H1 (cell line): Measurements from ENCODE around the gene ARHGAP12. TPM values are rescaled to one million over a fixed set of nuclear protein-coding genes. Genes with fewer than 3 reads are reported as not detected.

ENCODE experiments used
- CTCF ChIA-PET: fragments of 300-600 bp; sonication (Branson Sonifier 250); formaldehyde crosslinking; loops from one replicate; lab custom pipeline; 2021; ENCODE audit not compliant: partially characterized antibody; lab: Charles Lee
- POLR2A ChIA-PET: fragments of 300-600 bp; sonication (Branson Sonifier 250); formaldehyde crosslinking; loops from one replicate; lab custom pipeline; 2021; ENCODE audit warnings: inconsistent platforms; ENCODE audit not compliant: partially characterized antibody; lab: Charles Lee
- DNase-seq, 2 experiments: peaks; one replicate each; pipeline versions ENCODE4 v3.0.0 to v3.0.0-alpha.2; 2010 to 2022; ENCODE audit warnings: low spot score in 2 of 2, low read depth in 1 of 2, mixed read lengths in 1 of 2
- FAIRE-seq: peaks from 2 replicates; lab custom pipeline; 2011; peaks lifted over from hg19 to GRCh38; lab: Jason Lieb, UNC
- H2AFZ ChIP-seq: 2 replicates; pipeline ENCODE4 v1.8.1; 2012; ENCODE audit warnings: low read length, inconsistent platforms
- H2AK5ac ChIP-seq: 2 replicates; pipeline ENCODE4 v1.6.1; 2013; ENCODE audit warnings: low read depth, low read length
- H2BK120ac ChIP-seq: replicated peaks from 2 replicates; pipeline ENCODE3; 2013; ENCODE audit warnings: low read depth, low read length, inconsistent platforms
- H2BK12ac ChIP-seq: 2 replicates; pipeline ENCODE4 v1.6.1; 2013; ENCODE audit warnings: low read depth, low read length
- H2BK15ac ChIP-seq: 2 replicates; pipeline ENCODE4 v1.6.1; 2013; ENCODE audit warnings: low read length
- H2BK20ac ChIP-seq: 2 replicates; pipeline ENCODE4 v1.6.1; 2013; ENCODE audit warnings: low read length
- H2BK5ac ChIP-seq: 2 replicates; pipeline ENCODE4 v1.6.1; 2013; ENCODE audit warnings: low read depth, low read length
- H3K14ac ChIP-seq: 2 replicates; pipeline ENCODE4 v1.6.1; 2013; ENCODE audit warnings: inconsistent platforms; ENCODE audit not compliant: insufficient read length
- H3K18ac ChIP-seq: 2 replicates; pipeline ENCODE4 v1.6.1; 2013; ENCODE audit warnings: low read length; ENCODE audit errors: extremely low read depth
- H3K23ac ChIP-seq: 2 replicates; pipeline ENCODE4 v1.6.1; 2013; ENCODE audit warnings: inconsistent platforms; ENCODE audit not compliant: insufficient read length
- H3K23me2 ChIP-seq: 2 replicates; pipeline ENCODE4 v1.6.1; 2013; ENCODE audit warnings: low read depth, low read length
- H3K27ac ChIP-seq: 2 replicates; pipeline ENCODE4 v1.6.1; 2011; ENCODE audit warnings: low read depth, low read length, inconsistent platforms
- H3K27me3 ChIP-seq, 4 experiments: replicated peaks in 1 of 4; 1 replicate in 1 of 4; 2 replicates in 3 of 4; pipeline versions ENCODE4 v1.6.1 to v1.8.1; 2011 to 2013; ENCODE audit warnings: low read length in 3 of 4, mild to moderate bottlenecking in 3 of 4, inconsistent platforms in 2 of 4, mixed read lengths in 2 of 4, moderate library complexity in 1 of 4; ENCODE audit not compliant: control insufficient read depth in 3 of 4, insufficient read depth in 3 of 4; ENCODE audit errors: extremely low read depth in 1 of 4
- H3K36me3 ChIP-seq, 4 experiments: 2 replicates each; pipeline versions ENCODE4 v1.6.1 to v1.8.1; 2011 to 2013; ENCODE audit warnings: mild to moderate bottlenecking in 4 of 4, low read length in 3 of 4, moderate library complexity in 2 of 4, control low read depth in 1 of 4, inconsistent platforms in 1 of 4; ENCODE audit not compliant: insufficient read depth in 4 of 4, control insufficient read depth in 2 of 4
- H3K4ac ChIP-seq: replicated peaks from 2 replicates; pipeline ENCODE3; 2013; ENCODE audit warnings: low read length, low read depth, mixed read lengths, inconsistent platforms; ENCODE audit not compliant: insufficient read length
- H3K4me1 ChIP-seq, 4 experiments: replicated peaks in 1 of 4; 1 replicate in 1 of 4; 2 replicates in 3 of 4; pipeline versions ENCODE4 v1.6.1 to v1.8.1; 2011 to 2013; ENCODE audit warnings: low read length in 3 of 4, inconsistent platforms in 2 of 4, mixed read lengths in 1 of 4; ENCODE audit not compliant: insufficient read depth in 4 of 4, control insufficient read depth in 3 of 4
- H3K4me2 ChIP-seq, 2 experiments: 2 replicates each; pipeline versions ENCODE4 v1.6.1 to v1.8.1; 2011 to 2013; ENCODE audit warnings: low read depth in 2 of 2, low read length in 2 of 2, control low read depth in 1 of 2, inconsistent platforms in 1 of 2, mild to moderate bottlenecking in 1 of 2; ENCODE audit not compliant: insufficient read depth in 1 of 2
- H3K4me3 ChIP-seq, 4 experiments: fragments of 200-600, 300-600 bp in 1 of 4; sonication (generic), shearing (Covaris generic), sonication (Bioruptor Twin) in 1 of 4; 2 replicates each; pipeline versions ENCODE4 v1.5.1 to v1.8.1; 2011 to 2016; ENCODE audit warnings: low read length in 4 of 4, low read depth in 3 of 4, control low read depth in 2 of 4, inconsistent platforms in 2 of 4, mild to moderate bottlenecking in 2 of 4, mixed read lengths in 1 of 4, moderate library complexity in 1 of 4; ENCODE audit not compliant: insufficient read depth in 2 of 4; ENCODE audit errors: extremely low read depth in 1 of 4
- H3K56ac ChIP-seq: replicated peaks from 2 replicates; pipeline ENCODE3; 2013; ENCODE audit warnings: low read depth, mild to moderate bottlenecking, mixed read lengths, low read length, inconsistent platforms; ENCODE audit not compliant: insufficient read length
- H3K79me1 ChIP-seq: 2 replicates; pipeline ENCODE4 v1.6.1; 2013; ENCODE audit warnings: low read depth, low read length, control low read depth
- H3K79me2 ChIP-seq, 2 experiments: 2 replicates each; pipeline versions ENCODE4 v1.6.1 to v1.8.1; 2012 to 2013; ENCODE audit warnings: low read length in 2 of 2, mild to moderate bottlenecking in 2 of 2, inconsistent platforms in 1 of 2; ENCODE audit not compliant: insufficient read depth in 2 of 2, control insufficient read depth in 1 of 2
- H3K9ac ChIP-seq, 4 experiments: replicated peaks in 1 of 4; 1 replicate in 1 of 4; 2 replicates in 3 of 4; pipeline versions ENCODE4 v1.6.1 to v1.8.1; 2011 to 2013; ENCODE audit warnings: low read depth in 3 of 4, low read length in 3 of 4, control low read depth in 2 of 4, mild to moderate bottlenecking in 2 of 4, moderate library complexity in 2 of 4, inconsistent platforms in 1 of 4; ENCODE audit errors: extremely low read depth in 1 of 4
- H3K9me3 ChIP-seq, 2 experiments: 2 replicates each; pipeline versions ENCODE4 v1.6.1 to v1.8.1; 2012 to 2013; ENCODE audit warnings: mild to moderate bottlenecking in 2 of 2, moderate library complexity in 2 of 2, control low read depth in 1 of 2, inconsistent platforms in 1 of 2, low read depth in 1 of 2, low read length in 1 of 2, mixed read lengths in 1 of 2; ENCODE audit not compliant: insufficient read depth in 2 of 2
- H4K20me1 ChIP-seq, 2 experiments: replicated peaks in 1 of 2; 2 replicates each; pipeline versions ENCODE3 to v1.8.1; 2011 to 2013; ENCODE audit warnings: inconsistent platforms in 2 of 2, low read length in 2 of 2, mild to moderate bottlenecking in 1 of 2; ENCODE audit not compliant: insufficient read depth in 2 of 2, control insufficient read depth in 1 of 2
- H4K5ac ChIP-seq: 2 replicates; pipeline ENCODE4 v1.6.1; 2013; ENCODE audit warnings: low read length, low read depth, mixed read lengths, inconsistent platforms; ENCODE audit not compliant: insufficient read length
- H4K8ac ChIP-seq: 2 replicates; pipeline ENCODE4 v1.8.0; 2013; ENCODE audit warnings: mild to moderate bottlenecking, moderate library complexity, low read length, inconsistent platforms; ENCODE audit not compliant: insufficient read depth; ENCODE audit errors: extremely low read depth
- H4K91ac ChIP-seq: replicated peaks from 2 replicates; pipeline ENCODE3; 2013; ENCODE audit warnings: low read length, mixed read lengths, inconsistent platforms; ENCODE audit not compliant: insufficient read length
- PHF8 ChIP-seq: fragments of 200-600 bp; sonication (generic); conservative IDR thresholded peaks from 2 replicates; pipeline ENCODE4 v1.7.1; 2012; ENCODE audit warnings: low read depth, mild to moderate bottlenecking, inconsistent platforms, low read length, moderate library complexity
- TEAD4 ChIP-seq: IDR thresholded peaks from 2 replicates; pipeline ENCODE4 v1.6.1; 2012; ENCODE audit warnings: low read depth, low read length, inconsistent platforms, mixed read lengths
- polyA plus RNA-seq, 7 experiments: library from polyadenylated mRNA; depleted of rRNA in 3 of 7; stranded (reverse) in 5 of 7; unstranded in 2 of 7; fragments of >200 nt in 5 of 7; fragments of 200-250 nt in 2 of 7; gene quantifications; 1 replicate in 5 of 7; 2 replicates in 1 of 7; 4 replicates in 1 of 7; pipeline versions ENCODE4 v1.2.1 to v1.2.3, GENCODE V29; 2011 to 2013; ENCODE audit warnings: missing spikeins in 2 of 7, mixed read lengths in 2 of 7
- total RNA-seq: library from RNA; stranded (reverse); fragmentation: NEBNext Ultra II Directional; extraction: Animal tissue kit (Norgen Biotek cat#: 25700); gene quantifications from 2 replicates; pipeline ENCODE4 v1.2.1, GENCODE V29; 2021

The ARHGAP12 gene
- total and polyA plus RNA-seq, 2 of the 8 experiments (the other 6 are each of a cell fraction or from before 2014, with no cell fraction given), result 10.1 to 39.0 TPM

GRCh38 chr10:31932838-31933237 is 4.2 kb upstream of the ARHGAP12 start:
- no peak overlapping the region for H2BK5ac ChIP-seq
- peaks cover 4% of the 10 kb centered on the region; the same call in 1 of the 2 replicates for H3K23me2 ChIP-seq
- no peaks in the 10 kb centered on the region for H3K27me3 ChIP-seq
- H3K79me1 ChIP-seq, result no peaks in the 10 kb centered on the region
- H3K4me1 ChIP-seq, result peaks cover 0 to 5% (median 0%) of the 10 kb centered on the region in 4 experiments; a peak in 2 of 7 replicates
- H2BK15ac ChIP-seq, result no peak overlapping the region
- H3K56ac ChIP-seq, result no peak overlapping the region
- H4K8ac ChIP-seq, result no peak overlapping the region
- H3K18ac ChIP-seq, result no peak overlapping the region
- no peak overlapping the region for H4K5ac ChIP-seq
- no peak for FAIRE-seq
- peaks cover 0 to 2% of the 10 kb centered on the region in 2 experiments; a peak in 2 of 4 replicates for H3K79me2 ChIP-seq
- no peak overlapping the region for H3K14ac ChIP-seq
- H3K4me3 ChIP-seq, result no peak overlapping the region
- no peaks in the 10 kb centered on the region for H3K9me3 ChIP-seq
- no peak overlapping the region for H3K4ac ChIP-seq
- DNase-seq, result no peak
- H3K9ac ChIP-seq, result no peak overlapping the region
- H2BK120ac ChIP-seq, result no peak overlapping the region
- no peak overlapping the region for H3K4me2 ChIP-seq
- no peak overlapping the region for H2AK5ac ChIP-seq
- no peak overlapping the region for H2BK20ac ChIP-seq
- ChIA-PET POLR2A (no interaction called here), CTCF (interaction anchor here (0.6 kb wide), 1 partner anchor 9 kb away, joined by 3 read pairs; no protein-coding TSS in a partner anchor)
- no peak overlapping the region for H3K23ac ChIP-seq
- H3K36me3 ChIP-seq, result no peaks in the 10 kb centered on the region
- H2AFZ ChIP-seq, result no peak overlapping the region
- H4K91ac ChIP-seq, result no peak overlapping the region
- no peak overlapping the region for H3K27ac ChIP-seq
- H2BK12ac ChIP-seq, result no peak overlapping the region
- H4K20me1 ChIP-seq, result no peaks in the 10 kb centered on the region
- TF ChIP-seq PHF8, result no peak
- TF ChIP-seq TEAD4, result no peak
